ENCODE data around the gene BATF3. TPM values are rescaled to one million over a fixed set of nuclear protein-coding genes. Genes with fewer than 3 reads are reported as not detected.

The BATF3 gene
- total RNA-seq, 2 experiments from 2014 or later, result 12.5 to 14.0 TPM

GRCh38 chr1:212675675-212676074, 24.0 kb downstream of the BATF3 start:
- Mint-ChIP-seq H3K36me3 (ENCODE audit: low read depth) (no peaks in the 10 kb centered on the region), H3K4me3 (no peak overlapping the region), H3K4me1 (peaks cover 36% of the 10 kb centered on the region), H3K27ac (no peak overlapping the region), H3K27me3 (peaks cover 10% of the 10 kb centered on the region), H3K9me3 (no peaks in the 10 kb centered on the region)
- DNase-seq, result no peak
- ChIA-PET POLR2A (no interaction called here), CTCF (interaction anchor here (0.6 to 7.7 kb wide), 2 partner anchors 10 to 393 kb away, joined by 3 to 45 read pairs; no protein-coding TSS in a partner anchor)

GRCh38 chr1:212674872-212675271, 24.8 kb downstream of the BATF3 start:
- H3K27me3 Mint-ChIP-seq, result peaks cover 15% of the 10 kb centered on the region
- peaks cover 37% of the 10 kb centered on the region for H3K4me1 Mint-ChIP-seq
- CTCF ChIA-PET, result interaction anchor here (7.7 kb wide), 1 partner anchor 9 kb away, joined by 45 read pairs; no protein-coding TSS in a partner anchor

GRCh38 chr1:212671342-212672031, 28.2 kb downstream of the BATF3 start:
- no peak overlapping the region for H3K27ac Mint-ChIP-seq
- H3K4me1 Mint-ChIP-seq, result peaks cover 24% of the 10 kb centered on the region
- CTCF ChIA-PET, result interaction anchor here (1.0 kb wide), 1 partner anchor 8 kb away, joined by 7 read pairs; no protein-coding TSS in a partner anchor
- no peak overlapping the region for H3K4me3 Mint-ChIP-seq
- DNase-seq, result no peak
- no peaks in the 10 kb centered on the region for H3K36me3 Mint-ChIP-seq (ENCODE audit: low read depth)
- H3K9me3 Mint-ChIP-seq, result no peaks in the 10 kb centered on the region
- POLR2A ChIA-PET, result interaction anchor here (0.6 kb wide), 1 partner anchor 120 kb away, joined by 4 read pairs; the partner anchor contains the start of gene NSL1
- H3K27me3 Mint-ChIP-seq, result peaks cover 15% of the 10 kb centered on the region

More at GRCh38 chr1:212674872-212675271, 24.8 kb downstream of the BATF3 start:
- POLR2A ChIA-PET, result interaction anchor here (0.6 kb wide), 1 partner anchor 108 kb away, joined by 3 read pairs; no protein-coding TSS in a partner anchor
- H3K4me3 Mint-ChIP-seq, result no peak overlapping the region
- DNase-seq, result no peak
- H3K36me3 Mint-ChIP-seq (ENCODE audit: low read depth), result no peaks in the 10 kb centered on the region
- H3K9me3 Mint-ChIP-seq, result no peaks in the 10 kb centered on the region
- H3K27ac Mint-ChIP-seq, result no peak overlapping the region

GRCh38 chr1:212670882-212671281, 28.8 kb downstream of the BATF3 start:
- Mint-ChIP-seq H3K27ac (no peak overlapping the region), H3K4me1 (peaks cover 25% of the 10 kb centered on the region), H3K4me3 (no peak overlapping the region), H3K36me3 (ENCODE audit: low read depth) (no peaks in the 10 kb centered on the region), H3K27me3 (peaks cover 11% of the 10 kb centered on the region), H3K9me3 (no peaks in the 10 kb centered on the region)
- POLR2A ChIA-PET, result interaction anchor here (0.6 kb wide), 1 partner anchor 120 kb away, joined by 4 read pairs; the partner anchor contains the start of gene NSL1
- no peak for DNase-seq
- CTCF ChIA-PET, result interaction anchor here (1.0 kb wide), 1 partner anchor 9 kb away, joined by 7 read pairs; no protein-coding TSS in a partner anchor

- peaks cover 30% of the 10 kb centered on the region for H3K4me1 Mint-ChIP-seq
- H3K4me3 Mint-ChIP-seq, result no peak overlapping the region
- no peaks in the 10 kb centered on the region for H3K36me3 Mint-ChIP-seq (ENCODE audit: low read depth)
- H3K27me3 Mint-ChIP-seq, result peaks cover 11% of the 10 kb centered on the region
- CTCF ChIA-PET, result no interaction called here
- no peaks in the 10 kb centered on the region for H3K9me3 Mint-ChIP-seq
- DNase-seq, result no peak
- H3K27ac Mint-ChIP-seq, result no peak overlapping the region
- POLR2A ChIA-PET, result no interaction called here
Observed at GRCh38 chr1:212670301-212670700, 29.3 kb downstream of the BATF3 start.

GRCh38 chr1:212669600-212669999, 30.0 kb downstream of the BATF3 start:
- CTCF ChIA-PET, result no interaction called here
- Mint-ChIP-seq H3K27me3 (peaks cover 11% of the 10 kb centered on the region), H3K4me1 (peaks cover 33% of the 10 kb centered on the region)

GRCh38 chr1:212669102-212669501, 30.5 kb downstream of the BATF3 start:
- CTCF ChIA-PET, result interaction anchor here (1.6 to 2.5 kb wide), 5 partner anchors 9 to 192 kb away, joined by 4 to 11 read pairs (median 8); no protein-coding TSS in a partner anchor
- Mint-ChIP-seq H3K4me3 (no peak overlapping the region), H3K27me3 (peaks cover 11% of the 10 kb centered on the region), H3K4me1 (peaks cover 33% of the 10 kb centered on the region), H3K9me3 (no peaks in the 10 kb centered on the region), H3K36me3 (ENCODE audit: low read depth) (no peaks in the 10 kb centered on the region), H3K27ac (no peak overlapping the region)
- POLR2A ChIA-PET, result no interaction called here
- no peak for DNase-seq

More at GRCh38 chr1:212669600-212669999, 30.0 kb downstream of the BATF3 start:
- DNase-seq, result no peak
- no peak overlapping the region for H3K27ac Mint-ChIP-seq
- H3K36me3 Mint-ChIP-seq (ENCODE audit: low read depth), result no peaks in the 10 kb centered on the region
- no peaks in the 10 kb centered on the region for H3K9me3 Mint-ChIP-seq
- H3K4me3 Mint-ChIP-seq, result no peak overlapping the region
- POLR2A ChIA-PET, result no interaction called here

GRCh38 chr1:212668477-212668876, 31.2 kb downstream of the BATF3 start:
- Mint-ChIP-seq H3K4me3 (no peak overlapping the region), H3K4me1 (peaks cover 33% of the 10 kb centered on the region), H3K9me3 (no peaks in the 10 kb centered on the region), H3K36me3 (ENCODE audit: low read depth) (no peaks in the 10 kb centered on the region), H3K27ac (no peak overlapping the region), H3K27me3 (peaks cover 11% of the 10 kb centered on the region)
- ChIA-PET POLR2A (no interaction called here), CTCF (interaction anchor here (1.0 to 2.5 kb wide), 11 partner anchors 10 to 191 kb away, joined by 3 to 11 read pairs (median 5); no protein-coding TSS in a partner anchor)
- no peak for DNase-seq

- Mint-ChIP-seq H3K9me3 (no peaks in the 10 kb centered on the region), H3K4me3 (no peak overlapping the region), H3K4me1 (peaks cover 33% of the 10 kb centered on the region), H3K27me3 (peaks cover 12% of the 10 kb centered on the region), H3K36me3 (ENCODE audit: low read depth) (no peaks in the 10 kb centered on the region), H3K27ac (no peak overlapping the region)
- ChIA-PET CTCF (interaction anchor here (0.5 to 2.5 kb wide), 15 partner anchors 10 to 331 kb away, joined by 3 to 11 read pairs (median 4); no protein-coding TSS in a partner anchor), POLR2A (no interaction called here)
- DNase-seq, result no peak
Observed at GRCh38 chr1:212667223-212668139, 32.2 kb downstream of the BATF3 start.

- Mint-ChIP-seq H3K27me3 (peaks cover 18% of the 10 kb centered on the region), H3K4me3 (no peak overlapping the region), H3K27ac (no peak overlapping the region), H3K4me1 (peaks cover 25% of the 10 kb centered on the region), H3K9me3 (no peaks in the 10 kb centered on the region), H3K36me3 (ENCODE audit: low read depth) (no peaks in the 10 kb centered on the region)
- no peak for DNase-seq
- ChIA-PET CTCF (interaction anchor here (1.0 to 2.8 kb wide), 21 partner anchors 10 to 328 kb away, joined by 3 to 45 read pairs (median 9); partner anchors contain the start of gene BATF3), POLR2A (no interaction called here)
Observed at GRCh38 chr1:212666116-212666775, 33.4 kb downstream of the BATF3 start.

- Mint-ChIP-seq H3K36me3 (ENCODE audit: low read depth) (no peaks in the 10 kb centered on the region), H3K27ac (peak overlapping the region; percentile 74), H3K4me3 (peak overlapping the region; percentile 74), H3K4me1 (peaks cover 22% of the 10 kb centered on the region), H3K27me3 (peaks cover 20% of the 10 kb centered on the region), H3K9me3 (no peaks in the 10 kb centered on the region)
- POLR2A ChIA-PET, result interaction anchor here (0.6 kb wide), 1 partner anchor 62 kb away, joined by 4 read pairs; no protein-coding TSS in a partner anchor
- CTCF ChIA-PET, result interaction anchor here (0.5 to 2.8 kb wide), 52 partner anchors 10 to 671 kb away, joined by 3 to 45 read pairs (median 4); partner anchors contain the start of genes ATF3, BATF3, NSL1 and TATDN3
- DNase-seq, result peak; percentile 80
Observed at GRCh38 chr1:212665241-212666115, 34.2 kb downstream of the BATF3 start.

All from activated CD4-positive, alpha-beta T cell treated with anti-CD3 and anti-CD28 coated beads, Interleukin-2, amount 10 ng/mL, durations not matched to agents 7 days and 5 days (primary cell).